IMR-90 (cell line): Measurements from ENCODE around the gene ADGRG3. TPM values are rescaled to one million over a fixed set of nuclear protein-coding genes. Genes with fewer than 3 reads are reported as not detected.

ENCODE experiments used
- ATAC-seq: fragments of 200-7000 bp; cut with Tn5 transposase; 2 replicates; pipeline ENCODE4 v1.9.1; 2020; ENCODE audit warnings: low read depth, mild to moderate bottlenecking, moderate library complexity
- BruUV-seq: library from RNA; stranded (reverse); fragments of 400-500 nt; replicated peaks from 2 replicates; lab custom pipeline; 2021; lab: Mats Ljungman, UMichigan
- CTCF ChIA-PET: fragments of 300-600 bp; formaldehyde crosslinking; extraction: SDS; loops from one replicate; lab custom pipeline; 2021; ENCODE audit warnings: antibody characterized with exemption; lab: Yijun Ruan, JAX
- POLR2A ChIA-PET: fragments of 300-600 bp; sonication (Branson Sonifier 250); formaldehyde crosslinking; loops from one replicate; lab custom pipeline; 2022; ENCODE audit warnings: antibody characterized with exemption; ENCODE audit not compliant: unreplicated experiment; lab: Charles Lee
- DNase-seq: peaks from one replicate; pipeline ENCODE4 v3.0.0; 2013
- H2AFZ ChIP-seq: replicated peaks from 2 replicates; pipeline ENCODE3; 2013; ENCODE audit warnings: low read length, mild to moderate bottlenecking; ENCODE audit not compliant: poor library complexity
- H2AK5ac ChIP-seq: 2 replicates; pipeline ENCODE4 v1.6.1; 2013; ENCODE audit warnings: low read depth, low read length, inconsistent platforms
- H2AK9ac ChIP-seq: replicated peaks from 2 replicates; pipeline ENCODE3; 2013; ENCODE audit warnings: mild to moderate bottlenecking, low read depth, low read length, moderate library complexity; ENCODE audit not compliant: poor library complexity
- H2BK120ac ChIP-seq: 2 replicates; pipeline ENCODE4 v1.6.1; 2013; ENCODE audit warnings: low read depth, low read length, inconsistent platforms
- H2BK15ac ChIP-seq: 3 replicates; pipeline ENCODE4 v1.6.1; 2013; ENCODE audit warnings: low read depth, low read length, inconsistent platforms
- H2BK20ac ChIP-seq: 2 replicates; pipeline ENCODE4 v1.6.1; 2013; ENCODE audit warnings: low read depth, mild to moderate bottlenecking, inconsistent platforms, low read length, moderate library complexity
- H2BK5ac ChIP-seq: 2 replicates; pipeline ENCODE4 v1.6.1; 2013; ENCODE audit warnings: mild to moderate bottlenecking, low read depth, low read length, inconsistent platforms; ENCODE audit not compliant: poor library complexity, severe bottlenecking
- H3K14ac ChIP-seq: replicated peaks from 2 replicates; pipeline ENCODE4 v1.6.1; 2013; ENCODE audit warnings: low read depth, low read length, inconsistent platforms
- H3K18ac ChIP-seq: 2 replicates; pipeline ENCODE4 v1.6.1; 2013; ENCODE audit warnings: low read depth, low read length, control low read depth
- H3K23ac ChIP-seq: 2 replicates; pipeline ENCODE4 v1.6.1; 2013; ENCODE audit warnings: low read depth, low read length, inconsistent platforms
- H3K27ac ChIP-seq: 2 replicates; pipeline ENCODE4 v1.5.1; 2013; ENCODE audit warnings: mild to moderate bottlenecking, control low read depth, low read length; ENCODE audit not compliant: insufficient read depth
- H3K27me3 ChIP-seq: 2 replicates; pipeline ENCODE4 v1.6.1; 2013; ENCODE audit warnings: low read length; ENCODE audit not compliant: control insufficient read depth, insufficient read depth
- H3K36me3 ChIP-seq: 2 replicates; pipeline ENCODE4 v1.6.1; 2013; ENCODE audit warnings: low read length, mixed read lengths; ENCODE audit not compliant: control insufficient read depth, insufficient read depth
- H3K4ac ChIP-seq: 2 replicates; pipeline ENCODE4 v1.6.1; 2013; ENCODE audit warnings: low read depth, low read length, inconsistent platforms
- H3K4me1 ChIP-seq: 2 replicates; pipeline ENCODE4 v1.6.1; 2013; ENCODE audit warnings: low read length, mixed read lengths; ENCODE audit not compliant: control insufficient read depth, insufficient read depth
- H3K4me2 ChIP-seq: 2 replicates; pipeline ENCODE4 v1.6.1; 2013; ENCODE audit warnings: low read depth, mild to moderate bottlenecking, control low read depth, low read length, moderate library complexity
- H3K4me3 ChIP-seq: 2 replicates; pipeline ENCODE4 v1.5.1; 2013; ENCODE audit warnings: low read depth, mild to moderate bottlenecking, control low read depth, low read length, moderate library complexity; ENCODE audit not compliant: insufficient read depth
- H3K56ac ChIP-seq: 2 replicates; pipeline ENCODE4 v1.6.1; 2013; ENCODE audit warnings: low read length, inconsistent platforms; ENCODE audit not compliant: insufficient read depth; ENCODE audit errors: extremely low read depth
- H3K79me1 ChIP-seq, 2 experiments: 2 replicates each; pipeline ENCODE4 v1.6.1; 2013; ENCODE audit warnings: low read length in 2 of 2, inconsistent platforms in 1 of 2, low read depth in 1 of 2
- H3K9ac ChIP-seq: 2 replicates; pipeline ENCODE4 v1.6.1; 2013; ENCODE audit warnings: low read depth, low read length, control low read depth
- H3K9me1 ChIP-seq: 2 replicates; pipeline ENCODE4 v1.6.1; 2013; ENCODE audit warnings: low read length, inconsistent platforms; ENCODE audit not compliant: insufficient read depth
- H3K9me3 ChIP-seq: 2 replicates; pipeline ENCODE4 v1.6.1; 2013; ENCODE audit warnings: low read length; ENCODE audit not compliant: control insufficient read depth, insufficient read depth
- H4K20me1 ChIP-seq: 2 replicates; pipeline ENCODE4 v1.6.1; 2013; ENCODE audit warnings: low read length, inconsistent platforms; ENCODE audit not compliant: insufficient read depth
- H4K5ac ChIP-seq: 2 replicates; pipeline ENCODE4 v1.6.1; 2013; ENCODE audit warnings: mild to moderate bottlenecking, low read depth, low read length, control low read depth
- H4K8ac ChIP-seq, 2 experiments: 2 replicates each; pipeline ENCODE4 v1.6.1; 2013; ENCODE audit warnings: low read depth in 2 of 2, low read length in 2 of 2, control low read depth in 1 of 2, inconsistent platforms in 1 of 2
- H4K91ac ChIP-seq: 2 replicates; pipeline ENCODE4 v1.6.1; 2013; ENCODE audit warnings: low read depth, low read length, inconsistent platforms; ENCODE audit not compliant: insufficient read depth
- BHLHE40 ChIP-seq: fragments of 150-350 bp; IDR thresholded peaks from 2 replicates; pipeline ENCODE4 v1.6.1; 2016; ENCODE audit warnings: mild to moderate bottlenecking, low read depth, low read length
- CEBPB ChIP-seq: IDR thresholded peaks from 2 replicates; pipeline ENCODE4 v1.6.1; 2012; ENCODE audit warnings: low read depth, low read length, improper control_type of control experiment
- CHD1 ChIP-seq: IDR thresholded peaks from 2 replicates; pipeline ENCODE4 v1.6.1; 2012; ENCODE audit warnings: low read depth, low read length, improper control_type of control experiment
- CTCF ChIP-seq: conservative IDR thresholded peaks from 2 replicates; pipeline ENCODE4 v1.5.1; 2012; ENCODE audit warnings: mild to moderate bottlenecking, low read depth, low read length, improper control_type of control experiment
- ELK1 ChIP-seq: fragments of 150-350 bp; IDR thresholded peaks from 2 replicates; pipeline ENCODE4 v1.6.1; 2016; ENCODE audit warnings: low read depth, mild to moderate bottlenecking, low read length, moderate library complexity, borderline replicate concordance
- FOS ChIP-seq: fragments of 150-350 bp; IDR thresholded peaks from 2 replicates; pipeline ENCODE4 v1.6.1; 2016; ENCODE audit warnings: low read depth, low read length
- MAFK ChIP-seq: IDR thresholded peaks from 2 replicates; pipeline ENCODE4 v1.6.1; 2012; ENCODE audit warnings: low read depth, low read length, improper control_type of control experiment
- MAZ ChIP-seq: IDR thresholded peaks from 2 replicates; pipeline ENCODE4 v1.6.1; 2012; ENCODE audit warnings: low read depth, mild to moderate bottlenecking, low read length, improper control_type of control experiment, moderate library complexity, borderline replicate concordance
- MXI1 ChIP-seq: IDR thresholded peaks from 2 replicates; pipeline ENCODE4 v1.6.1; 2012; ENCODE audit warnings: low read depth, mild to moderate bottlenecking, low read length, moderate library complexity, borderline replicate concordance
- NFE2L2 ChIP-seq: fragments of 150-350 bp; IDR thresholded peaks from 2 replicates; pipeline ENCODE4 v1.6.1; 2016; ENCODE audit warnings: low read depth, mild to moderate bottlenecking, low read length
- POLR2A ChIP-seq: IDR thresholded peaks from 2 replicates; pipeline ENCODE4 v1.6.1; 2012; ENCODE audit warnings: mild to moderate bottlenecking, low read depth, low read length
- RAD21 ChIP-seq: IDR thresholded peaks from 2 replicates; pipeline ENCODE4 v1.6.1; 2012; ENCODE audit warnings: low read length, improper control_type of control experiment
- RCOR1 ChIP-seq: IDR thresholded peaks from 2 replicates; pipeline ENCODE4 v1.6.1; 2012; ENCODE audit warnings: mild to moderate bottlenecking, low read length, improper control_type of control experiment; ENCODE audit not compliant: insufficient replicate concordance
- RFX5 ChIP-seq: IDR thresholded peaks from 2 replicates; pipeline ENCODE4 v1.8.0; 2012; ENCODE audit warnings: low read depth, mild to moderate bottlenecking, low read length, moderate library complexity
- SMC3 ChIP-seq: fragments of 150-350 bp; IDR thresholded peaks from 2 replicates; pipeline ENCODE4 v1.6.1; 2016; ENCODE audit warnings: low read depth, mild to moderate bottlenecking, antibody characterized with exemption, low read length, moderate library complexity
- USF2 ChIP-seq: fragments of 150-350 bp; IDR thresholded peaks from 2 replicates; pipeline ENCODE4 v1.6.1; 2017; ENCODE audit warnings: mild to moderate bottlenecking, antibody characterized with exemption, low read length, low read depth
- WGBS, 2 experiments: methylation state at CpG; one replicate each; pipeline versions ENCODE4 v1.1.5 to v1.1.7; 2013; ENCODE audit warnings: missing lambda C conversion rate in 2 of 2; ENCODE audit not compliant: insufficient read length in 1 of 2; ENCODE audit errors: extremely low coverage in 2 of 2; 5-methylcytosine and 5-hydroxymethylcytosine counted together
- dilution Hi-C: fragments of 300-500 bp; cut with HindIII; formaldehyde crosslinking; loops from one replicate; pipeline ENCODE4 v1.14.3; 2018; ENCODE audit warnings: low sequenced_read_pairs; ENCODE audit not compliant: unreplicated experiment
- in situ Hi-C: fragments of 300-500 bp; cut with MboI; formaldehyde crosslinking; loops from 3 replicates; pipeline ENCODE4 v1.14.3; 2019; ENCODE audit warnings: low sequenced_read_pairs, inconsistent platforms, mixed read lengths
- intact Hi-C: fragments of 100-400 bp; cut with micrococcal nuclease; formaldehyde crosslinking; loops from 2 replicates; pipeline ENCODE4 v1.10.0; 2022
- polyA plus RNA-seq, 3 experiments: library from polyadenylated mRNA; depleted of rRNA; stranded (reverse); fragments of >200 nt; gene quantifications; 2 replicates each; pipeline ENCODE4 v1.2.3, GENCODE V29; 2012; ENCODE audit warnings: low replicate concordance in 1 of 3
- total RNA-seq: library from RNA; depleted of rRNA; stranded (reverse); fragments of >200 nt; gene quantifications from 2 replicates; pipeline ENCODE4 v1.2.3, GENCODE V29; 2012

ADGRG3 gene
- total and polyA plus RNA-seq, 2 of the 4 experiments (the other 2 are of a cell fraction): not detected

GRCh38 chr16:57694231-57694724 is 26.2 kb downstream of the ADGRG3 start:
- DNase-seq (no peak), ATAC-seq (no peak)
- Histone ChIP-seq H3K56ac (no peak overlapping the region), H3K4me2 (no peak overlapping the region), H2AFZ (no peak overlapping the region), H3K27ac (no peak overlapping the region), H3K9me1 (no peaks in the 10 kb centered on the region), H2AK9ac (no peak overlapping the region), H3K9ac (no peak overlapping the region), H3K14ac (no peak overlapping the region), H2BK5ac (no peak overlapping the region), H3K4me1 (no peaks in the 10 kb centered on the region), H2BK120ac (no peak overlapping the region), H3K4ac (no peak overlapping the region), H2BK15ac (no peak overlapping the region), H3K27me3 (peaks cover 66% of the 10 kb centered on the region), H3K18ac (no peak overlapping the region), H4K5ac (no peak overlapping the region), H3K9me3 (no peaks in the 10 kb centered on the region), H4K20me1 (no peaks in the 10 kb centered on the region), H3K23ac (no peak overlapping the region), H2BK20ac (no peak overlapping the region), H4K8ac (no peak overlapping the region), H2AK5ac (no peak overlapping the region), H3K79me1 (no peaks in the 10 kb centered on the region), H3K36me3 (no peaks in the 10 kb centered on the region), H4K91ac (no peak overlapping the region), H3K4me3 (no peak overlapping the region)
- 57% methylated on average over 4 of the region's 10 CpGs; no CpG with 5 or more reads in 1 of the 2 experiments for WGBS, 2 experiments
- ChIA-PET POLR2A (no interaction called here), CTCF (no interaction called here)
- intact Hi-C loops: no loop called here
- no TSS peak for BruUV-seq
- dilution Hi-C loops: no loop called here
- in situ Hi-C loops: no loop called here
- no peak for TF ChIP-seq CHD1
- TF ChIP-seq SMC3: no peak
- no peak for TF ChIP-seq MXI1
- no peak for TF ChIP-seq CEBPB
- TF ChIP-seq MAZ: no peak
- TF ChIP-seq NFE2L2: no peak
- no peak for TF ChIP-seq CTCF
- TF ChIP-seq ELK1: no peak
- no peak for TF ChIP-seq RCOR1
- TF ChIP-seq BHLHE40: no peak
- TF ChIP-seq RFX5: no peak
- no peak for TF ChIP-seq FOS
- TF ChIP-seq POLR2A: no peak
- TF ChIP-seq USF2: no peak
- no peak for TF ChIP-seq RAD21
- TF ChIP-seq MAFK: no peak
